Esophagus muscularis mucosa (tissue), 4 donors: ENCODE data around the gene PTPRK. TPM values are rescaled to one million over a fixed set of nuclear protein-coding genes. Genes with fewer than 3 reads are reported as not detected.

Experiments used
- DNase-seq: peaks from one replicate; pipeline ENCODE4 v3.0.0-alpha.2; 2017; ENCODE audit errors: extremely low spot score
- H3K27ac ChIP-seq, 4 donors: fragments of 200-600 bp; sonication (generic); replicated peaks in 1 of 4; 1 replicate in 3 of 4; 2 replicates in 1 of 4; pipeline ENCODE4 v1.5.1; 2016 to 2019; ENCODE audit warnings: mild to moderate bottlenecking in 1 of 4
- H3K27me3 ChIP-seq, 4 donors: fragments of 200-600 bp; sonication (generic); one replicate each; pipeline versions ENCODE4 v1.5.1 to v1.6.0; 2016 to 2019
- H3K36me3 ChIP-seq, 4 donors: fragments of 200-600 bp; sonication (generic); one replicate each; pipeline ENCODE4 v1.5.1; 2016 to 2019
- H3K4me1 ChIP-seq, 4 donors: fragments of 200-600 bp; sonication (generic); one replicate each; pipeline ENCODE4 v1.5.1; 2016 to 2019
- H3K4me3 ChIP-seq, 4 donors: fragments of 200-600 bp; sonication (generic); 1 replicate in 2 of 4; 2 replicates in 2 of 4; pipeline ENCODE4 v1.5.1; 2016 to 2019; ENCODE audit warnings: mild to moderate bottlenecking in 4 of 4, moderate library complexity in 1 of 4
- H3K9me3 ChIP-seq, 4 donors: fragments of 200-600 bp; sonication (generic); 1 replicate in 3 of 4; 2 replicates in 1 of 4; pipeline ENCODE4 v1.5.1; 2016 to 2019
- CTCF ChIP-seq, 3 experiments: fragments of 200-600 bp in 2 of 3; fragments of 450-650 bp in 1 of 3; sonication (generic) in 2 of 3; IDR thresholded peaks; one replicate each; pipeline ENCODE4 v1.5.1; 2017 to 2019; ENCODE audit warnings: antibody characterized with exemption in 3 of 3, mild to moderate bottlenecking in 2 of 3, moderate library complexity in 1 of 3
- EP300 ChIP-seq: sonication (generic); formaldehyde crosslinking; IDR thresholded peaks from one replicate; pipeline ENCODE4 v1.6.1; 2017; ENCODE audit warnings: antibody characterized with exemption
- POLR2A ChIP-seq: fragments of 450-650 bp; IDR thresholded peaks from one replicate; pipeline ENCODE4 v1.6.1; 2017; ENCODE audit warnings: antibody characterized with exemption, moderate library complexity, mild to moderate bottlenecking, low read depth
- POLR2AphosphoS5 ChIP-seq, 2 donors: sonication (generic); formaldehyde crosslinking; IDR thresholded peaks; one replicate each; pipeline ENCODE4 v1.6.1; 2017; ENCODE audit warnings: antibody characterized with exemption in 2 of 2
- WGBS: methylation state at CpG from one replicate; pipeline ENCODE4 v1.1.5; 2018; 5-methylcytosine and 5-hydroxymethylcytosine counted together
- intact Hi-C: fragments of 100-400 bp; cut with DNase I; formaldehyde crosslinking; loops from one replicate; pipeline ENCODE4 v1.15.1; 2023
- total RNA-seq, 4 donors: library from RNA; depleted of rRNA; stranded (reverse); fragments of >200 nt; gene quantifications; one replicate each; pipeline versions ENCODE4 v1.1.0 to v1.2.1, GENCODE V29; 2016

Gene PTPRK
- total RNA-seq, 4 donors from 2014 or later, result 36.8 to 53.1 (median 43.8) TPM

GRCh38 chr6:127923135-127923534 is 597.3 kb downstream of the PTPRK start:
- no peak overlapping the region for H3K4me3 ChIP-seq
- H3K4me1 ChIP-seq, result no peaks in the 10 kb centered on the region
- no peaks in the 10 kb centered on the region for H3K27me3 ChIP-seq
- H3K36me3 ChIP-seq, result no peaks in the 10 kb centered on the region
- TF ChIP-seq POLR2A (no peak), EP300 (no peak), CTCF (IDR thresholded peaks at IDR 0.05) (no peak), POLR2AphosphoS5 (IDR thresholded peaks at IDR 0.05) (no peak)
- H3K9me3 ChIP-seq, result peaks cover 0 to 14% (median 6%) of the 10 kb centered on the region in 4 donors
- no peak overlapping the region for H3K27ac ChIP-seq
- WGBS, result 95% methylated on average over 2 of the region's 2 CpGs
- no peak for DNase-seq
- intact Hi-C loops, result no loop called here

GRCh38 chr6:127921982-127922381 is 598.4 kb downstream of the PTPRK start:
- H3K4me3 ChIP-seq, result no peak overlapping the region
- intact Hi-C loops, result no loop called here

DNA sequence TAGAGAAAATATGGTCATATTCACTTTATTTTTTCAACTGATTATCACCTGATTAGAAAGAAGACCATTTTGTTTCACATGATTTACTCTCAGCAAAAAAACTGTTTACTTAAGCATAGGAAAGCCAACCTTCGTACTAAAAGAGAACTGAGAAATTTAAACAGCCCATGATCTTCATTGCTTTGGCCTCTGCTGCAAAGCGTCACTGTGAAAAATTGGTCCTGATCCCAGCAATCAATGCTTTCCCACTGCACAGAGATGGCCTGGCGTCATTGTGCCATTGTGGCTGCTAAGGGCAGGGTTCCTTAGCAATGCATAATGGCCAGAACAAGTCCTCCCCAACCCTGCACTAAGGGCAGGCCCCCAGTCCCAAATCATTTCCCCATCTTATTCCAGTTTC is 599.6 kb downstream of the PTPRK start:
- Histone ChIP-seq H3K36me3 (no peaks in the 10 kb centered on the region), H3K27me3 (no peaks in the 10 kb centered on the region), H3K4me3 (no peak overlapping the region), H3K9me3 (peaks cover 0 to 5% (median under 1%) of the 10 kb centered on the region in 4 donors), H3K4me1 (no peaks in the 10 kb centered on the region), H3K27ac (no peak overlapping the region)
- intact Hi-C loops, result no loop called here
- WGBS, result 64% methylated on average over 3 of the region's 3 CpGs
- TF ChIP-seq POLR2A, result no peak
- no peak for TF ChIP-seq EP300
- TF ChIP-seq POLR2AphosphoS5 (IDR thresholded peaks at IDR 0.05), result no peak
- TF ChIP-seq CTCF (IDR thresholded peaks at IDR 0.05), result no peak
- DNase-seq, result no peak

More at GRCh38 chr6:127921982-127922381, 598.4 kb downstream of the PTPRK start:
- Histone ChIP-seq H3K4me1 (no peaks in the 10 kb centered on the region), H3K36me3 (no peaks in the 10 kb centered on the region), H3K27ac (no peak overlapping the region), H3K9me3 (peaks cover 0 to 13% (median 5%) of the 10 kb centered on the region in 4 donors), H3K27me3 (no peaks in the 10 kb centered on the region)
- WGBS, result 96% methylated on average over 6 of the region's 6 CpGs
- TF ChIP-seq POLR2A (no peak), CTCF (IDR thresholded peaks at IDR 0.05) (no peak), POLR2AphosphoS5 (IDR thresholded peaks at IDR 0.05) (no peak), EP300 (no peak)
- no peak for DNase-seq
